Transverse colon (tissue), 4 donors: ENCODE results near the gene SLAMF1.

Experiments
- CTCF ChIP-seq, 5 experiments: fragments of 200-600 bp in 3 of 5; fragments of 450-650 bp in 2 of 5; sonication (generic) in 3 of 5; IDR thresholded peaks; 1 replicate in 2 of 5; 2 replicates in 3 of 5; pipeline ENCODE4 v1.5.1; 2016 to 2017; ENCODE audit warnings: antibody characterized with exemption in 5 of 5, inconsistent platforms in 3 of 5, mild to moderate bottlenecking in 2 of 5, moderate library complexity in 1 of 5
- POLR2A ChIP-seq: fragments of 450-650 bp; IDR thresholded peaks from one replicate; pipeline ENCODE4 v1.6.1; 2016; ENCODE audit warnings: antibody characterized with exemption, mild to moderate bottlenecking, moderate library complexity
- POLR2AphosphoS5 ChIP-seq, 3 donors: sonication (generic); formaldehyde crosslinking; IDR thresholded peaks; one replicate each; pipeline ENCODE4 v1.6.1; 2016; ENCODE audit warnings: antibody characterized with exemption in 3 of 3

DNA sequence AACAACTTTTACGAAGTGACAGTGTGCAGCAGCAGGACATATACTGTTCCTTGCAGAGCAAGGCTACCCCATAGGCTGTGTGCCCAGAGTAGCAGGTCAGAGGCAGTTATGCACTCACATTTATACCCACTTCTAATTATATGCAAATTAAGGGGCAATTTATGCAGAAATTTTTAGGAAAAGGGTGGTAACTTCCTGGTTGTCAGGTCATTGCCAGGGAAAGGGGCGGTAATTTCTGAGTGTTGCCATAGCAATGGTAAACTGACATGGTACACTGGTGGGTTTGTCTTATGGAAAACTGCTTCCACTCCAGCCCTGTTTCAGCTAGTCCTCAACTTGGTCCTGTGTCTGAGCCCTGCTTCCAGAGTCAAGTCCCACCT is 12.0 kb upstream of the SLAMF1 start:
- no peak for TF ChIP-seq POLR2AphosphoS5 (IDR thresholded peaks at IDR 0.05)
- no peak for TF ChIP-seq CTCF (IDR thresholded peaks at IDR 0.05)
- no peak for TF ChIP-seq POLR2A
